Astrocyte of the cerebellum (primary cell): ENCODE results near the gene PPP2R5B.
A peak's percentile ranks its signal among the peaks of the same experiment; 100 is the strongest.

ENCODE experiments used
- DNase-seq: peaks from one replicate; pipeline ENCODE4 v3.0.0-alpha.2; 2011; ENCODE audit warnings: low read depth
- H3K4me3 ChIP-seq: 2 replicates; pipeline ENCODE4 v1.5.1; 2011; ENCODE audit warnings: mild to moderate bottlenecking, low read depth, low read length, moderate library complexity
- CTCF ChIP-seq: IDR thresholded peaks from 2 replicates; pipeline ENCODE4 v1.5.1; 2012; ENCODE audit warnings: low read length, low read depth, moderate library complexity, mild to moderate bottlenecking; ENCODE audit errors: missing control alignments
- in situ Hi-C: cut with HindIII; loops from 2 replicates; pipeline ENCODE4 v1.10.0; 2017; ENCODE audit warnings: low sequenced_read_pairs

PPP2R5B gene

GRCh38 chr11:64923944-64924909 is at the start of gene PPP2R5B:
TSS of gene PPP2R5B (plus strand) at chr11:64924689. CDS start at chr11:64925735, 1,046 bp downstream.
- DNase-seq = peak; percentile 74
- H3K4me3 ChIP-seq = peak within 1 kb of the TSS; percentile 75
- in situ Hi-C loops = no loop called here
- TF ChIP-seq CTCF = no peak

GRCh38 chr11:64875369-64876228 is 48.9 kb upstream of the PPP2R5B start:
- DNase-seq = no peak
- H3K4me3 ChIP-seq = peak overlapping the region; percentile 99
- TF ChIP-seq CTCF = peak; percentile 14
- in situ Hi-C loops = no loop called here

- in situ Hi-C loops = no loop called here
- TF ChIP-seq CTCF = no peak
- H3K4me3 ChIP-seq = peak overlapping the region; percentile 99
- DNase-seq = no peak
These were observed 48.2 kb upstream of the PPP2R5B start for GRCh38 chr11:64876229-64876750.

GRCh38 chr11:64876835-64877341 is 47.6 kb upstream of the PPP2R5B start:
- H3K4me3 ChIP-seq = peak overlapping the region; percentile 99
- TF ChIP-seq CTCF = no peak
- DNase-seq = no peak
- in situ Hi-C loops = no loop called here

- DNase-seq = no peak
These were observed 46.9 kb upstream of the PPP2R5B start for GRCh38 chr11:64877390-64878222.

More at GRCh38 chr11:64877390-64878222, 46.9 kb upstream of the PPP2R5B start:
- no peak for TF ChIP-seq CTCF
- peak overlapping the region; percentile 99 for H3K4me3 ChIP-seq
- in situ Hi-C loops = no loop called here
